Measurements from ENCODE around the gene HHATL. TPM values are rescaled to one million over a fixed set of nuclear protein-coding genes. Genes with fewer than 3 reads are reported as not detected.

The HHATL gene
- total RNA-seq: not detected
- polyA plus RNA-seq: not detected

DNA sequence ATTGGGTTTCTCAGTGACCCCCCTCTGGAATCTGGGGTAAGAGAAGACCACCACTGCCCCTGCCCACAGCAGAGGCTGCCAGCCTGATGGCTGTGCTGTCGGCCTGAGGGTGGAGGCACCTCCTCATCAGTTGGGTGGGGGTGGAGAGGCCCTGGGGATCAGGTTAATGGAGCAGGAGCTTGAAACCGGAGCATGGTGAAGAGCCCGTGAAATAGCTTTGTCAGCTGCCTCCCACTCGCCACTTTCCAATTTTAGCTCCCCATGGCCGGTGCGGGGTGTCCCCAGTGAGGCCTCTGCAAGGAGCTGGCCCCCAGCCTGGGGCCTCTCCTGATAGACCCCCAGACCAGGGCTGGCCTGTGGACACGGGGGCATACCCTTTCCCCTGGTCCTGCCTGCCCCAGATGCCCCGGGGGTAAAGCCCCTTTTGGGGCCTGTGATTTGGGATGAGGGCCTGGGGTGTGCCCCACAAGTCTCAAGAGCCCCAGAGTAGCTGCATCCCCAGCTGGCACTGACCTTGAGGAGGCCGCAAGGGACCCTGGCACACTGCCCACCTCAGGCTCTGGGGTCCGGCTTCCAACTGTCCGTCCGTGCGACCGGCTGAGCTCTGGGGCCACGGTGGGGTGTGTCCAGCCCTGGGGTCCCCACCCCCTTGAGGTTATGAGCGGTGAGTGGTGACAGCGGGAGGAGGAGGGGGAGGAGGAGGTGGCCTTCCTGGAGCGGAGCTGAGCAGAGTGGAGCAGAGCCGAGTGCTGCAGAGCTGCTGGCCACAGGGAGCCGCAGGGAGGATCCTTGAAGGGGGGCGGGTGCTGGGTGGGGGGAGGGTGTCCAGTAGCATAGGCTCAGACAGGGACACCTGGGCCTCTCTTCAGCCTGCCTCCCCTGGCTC, at the start of gene HHATL:
Gene HHATL, minus strand, starts transcription at position 733 of the 886 bp plus-strand sequence. CDS start 1,972 bp downstream, outside the sequence.
- Mint-ChIP-seq H3K27me3 (peaks cover 4% of the 10 kb centered on the region), H3K4me1 (peaks cover 0 to 20% (median 0%) of the 10 kb centered on the region in 4 donors), H3K27ac (peak within 1 kb of the TSS in 1 of 3 donors; percentile 41), H3K4me3 (no peak within 1 kb of the TSS), H3K36me3 (no peaks in the 10 kb centered on the region), H3K9me3 (peaks cover 0 to 2% (median 0%) of the 10 kb centered on the region in 7 donors)
- H3K27me3 ChIP-seq (ENCODE audit: control insufficient read depth, insufficient read depth, low read length): no peaks in the 10 kb centered on the region
- peaks cover 10% of the 10 kb centered on the region for H3K4me1 ChIP-seq (ENCODE audit: control insufficient read depth, insufficient read depth, low read length, poor library complexity, severe bottlenecking)
- ATAC-seq (ENCODE audit: low read depth in 2 of 2): no peak
- no peak within 1 kb of the TSS for H3K27ac ChIP-seq (ENCODE audit: insufficient read depth, low read length, poor library complexity, severe bottlenecking)
- H3K4me3 ChIP-seq (ENCODE audit: low read depth, low read length): no peak within 1 kb of the TSS
- no peaks in the 10 kb centered on the region for H3K36me3 ChIP-seq (ENCODE audit: control insufficient read depth, insufficient read depth, low read length)
- no peak for DNase-seq
- H3K9me3 ChIP-seq (ENCODE audit: control insufficient read depth in 2 of 2, low read length in 2 of 2): no peaks in the 10 kb centered on the region

GRCh38 chr3:42751609-42752008, 49.0 kb upstream of the HHATL start:
- DNase-seq: no peak
- H3K4me1 Mint-ChIP-seq: peaks cover 10 to 42% (median 26%) of the 10 kb centered on the region in 4 donors
- Histone ChIP-seq H3K4me1 (ENCODE audit: control insufficient read depth, insufficient read depth, low read length, poor library complexity, severe bottlenecking) (peaks cover 19% of the 10 kb centered on the region), H3K27ac (ENCODE audit: insufficient read depth, low read length, poor library complexity, severe bottlenecking) (no peak overlapping the region), H3K36me3 (ENCODE audit: control insufficient read depth, insufficient read depth, low read length) (no peaks in the 10 kb centered on the region), H3K9me3 (ENCODE audit: control insufficient read depth in 2 of 2, low read length in 2 of 2) (no peaks in the 10 kb centered on the region), H3K4me3 (ENCODE audit: low read depth, low read length) (no peak overlapping the region), H3K27me3 (ENCODE audit: control insufficient read depth, insufficient read depth, low read length) (no peaks in the 10 kb centered on the region)
- no peak for ATAC-seq (ENCODE audit: low read depth in 2 of 2)
- H3K27ac Mint-ChIP-seq: peak overlapping the region in 1 of 3 donors; percentile 35
- no peak overlapping the region for H3K4me3 Mint-ChIP-seq
- H3K9me3 Mint-ChIP-seq: no peaks in the 10 kb centered on the region
- H3K27me3 Mint-ChIP-seq: peaks cover 6% of the 10 kb centered on the region
- no peaks in the 10 kb centered on the region for H3K36me3 Mint-ChIP-seq

GRCh38 chr3:42750834-42751233, 48.2 kb upstream of the HHATL start:
- no peaks in the 10 kb centered on the region for H3K9me3 Mint-ChIP-seq

GRCh38 chr3:42749753-42750231, 47.2 kb upstream of the HHATL start:
- Histone ChIP-seq H3K4me1 (ENCODE audit: control insufficient read depth, insufficient read depth, low read length, poor library complexity, severe bottlenecking) (peaks cover 24% of the 10 kb centered on the region), H3K27ac (ENCODE audit: insufficient read depth, low read length, poor library complexity, severe bottlenecking) (no peak overlapping the region), H3K27me3 (ENCODE audit: control insufficient read depth, insufficient read depth, low read length) (no peaks in the 10 kb centered on the region), H3K9me3 (ENCODE audit: control insufficient read depth in 2 of 2, low read length in 2 of 2) (no peaks in the 10 kb centered on the region), H3K4me3 (ENCODE audit: low read depth, low read length) (no peak overlapping the region), H3K36me3 (ENCODE audit: control insufficient read depth, insufficient read depth, low read length) (no peaks in the 10 kb centered on the region)
- DNase-seq (no peak), ATAC-seq (ENCODE audit: low read depth in 2 of 2) (no peak)
- H3K27ac Mint-ChIP-seq: no peak overlapping the region
- H3K9me3 Mint-ChIP-seq: no peaks in the 10 kb centered on the region
- no peak overlapping the region for H3K4me3 Mint-ChIP-seq
- H3K36me3 Mint-ChIP-seq: no peaks in the 10 kb centered on the region
- peaks cover 10 to 48% (median 29%) of the 10 kb centered on the region in 4 donors for H3K4me1 Mint-ChIP-seq
- peaks cover 6% of the 10 kb centered on the region for H3K27me3 Mint-ChIP-seq

More at GRCh38 chr3:42750834-42751233, 48.2 kb upstream of the HHATL start:
- H3K36me3 Mint-ChIP-seq: no peaks in the 10 kb centered on the region
- no peak overlapping the region for H3K4me3 ChIP-seq (ENCODE audit: low read depth, low read length)
- peaks cover 10 to 48% (median 29%) of the 10 kb centered on the region in 4 donors for H3K4me1 Mint-ChIP-seq
- H3K9me3 ChIP-seq (ENCODE audit: control insufficient read depth in 2 of 2, low read length in 2 of 2): no peaks in the 10 kb centered on the region
- H3K27me3 ChIP-seq (ENCODE audit: control insufficient read depth, insufficient read depth, low read length): no peaks in the 10 kb centered on the region
- H3K36me3 ChIP-seq (ENCODE audit: control insufficient read depth, insufficient read depth, low read length): no peaks in the 10 kb centered on the region
- ATAC-seq (ENCODE audit: low read depth in 2 of 2) (no peak), DNase-seq (no peak)
- H3K27ac ChIP-seq (ENCODE audit: insufficient read depth, low read length, poor library complexity, severe bottlenecking): no peak overlapping the region
- no peak overlapping the region for H3K27ac Mint-ChIP-seq
- H3K4me3 Mint-ChIP-seq: no peak overlapping the region
- H3K4me1 ChIP-seq (ENCODE audit: control insufficient read depth, insufficient read depth, low read length, poor library complexity, severe bottlenecking): peaks cover 24% of the 10 kb centered on the region
- peaks cover 6% of the 10 kb centered on the region for H3K27me3 Mint-ChIP-seq

GRCh38 chr3:42749025-42749752, 46.6 kb upstream of the HHATL start:
- no peaks in the 10 kb centered on the region for H3K27me3 ChIP-seq (ENCODE audit: control insufficient read depth, insufficient read depth, low read length)
- peaks cover 4% of the 10 kb centered on the region for H3K27me3 Mint-ChIP-seq
- no peak overlapping the region for H3K4me3 Mint-ChIP-seq
- no peaks in the 10 kb centered on the region for H3K36me3 ChIP-seq (ENCODE audit: control insufficient read depth, insufficient read depth, low read length)
- no peaks in the 10 kb centered on the region for H3K9me3 Mint-ChIP-seq
- no peak overlapping the region for H3K4me3 ChIP-seq (ENCODE audit: low read depth, low read length)
- H3K4me1 Mint-ChIP-seq: peaks cover 10 to 51% (median 32%) of the 10 kb centered on the region in 4 donors
- peak overlapping the region; percentile 63 to 93 (median 86) for H3K27ac Mint-ChIP-seq
- no peaks in the 10 kb centered on the region for H3K36me3 Mint-ChIP-seq
- H3K4me1 ChIP-seq (ENCODE audit: control insufficient read depth, insufficient read depth, low read length, poor library complexity, severe bottlenecking): peaks cover 28% of the 10 kb centered on the region
- no peak overlapping the region for H3K27ac ChIP-seq (ENCODE audit: insufficient read depth, low read length, poor library complexity, severe bottlenecking)
- ATAC-seq (ENCODE audit: low read depth in 2 of 2): no peak
- no peaks in the 10 kb centered on the region for H3K9me3 ChIP-seq (ENCODE audit: control insufficient read depth in 2 of 2, low read length in 2 of 2)
- no peak for DNase-seq

DNA sequence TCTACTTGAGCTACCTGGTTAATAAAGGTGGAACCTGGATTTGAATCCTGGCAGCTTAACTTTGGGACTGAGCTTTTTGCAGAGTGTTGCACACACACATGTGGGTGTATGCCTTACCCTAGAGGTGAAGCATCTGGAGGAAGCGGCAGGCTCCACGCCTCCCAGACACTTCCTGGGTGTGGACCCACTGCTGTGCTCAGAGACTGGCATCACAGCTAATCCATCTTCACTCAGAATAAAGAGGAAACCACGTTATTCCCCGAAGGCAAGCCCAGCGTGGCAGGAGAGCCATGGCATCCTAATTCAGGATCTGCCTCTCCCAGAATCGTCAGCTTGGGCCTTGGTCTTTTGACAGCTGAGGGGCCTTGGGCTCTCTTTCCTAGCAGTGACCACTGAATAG, 45.0 kb upstream of the HHATL start:
- Histone ChIP-seq H3K4me1 (ENCODE audit: control insufficient read depth, insufficient read depth, low read length, poor library complexity, severe bottlenecking) (peaks cover 28% of the 10 kb centered on the region), H3K9me3 (ENCODE audit: control insufficient read depth in 2 of 2, low read length in 2 of 2) (no peaks in the 10 kb centered on the region), H3K36me3 (ENCODE audit: control insufficient read depth, insufficient read depth, low read length) (no peaks in the 10 kb centered on the region), H3K27ac (ENCODE audit: insufficient read depth, low read length, poor library complexity, severe bottlenecking) (peak overlapping the region; percentile 44), H3K27me3 (ENCODE audit: control insufficient read depth, insufficient read depth, low read length) (no peaks in the 10 kb centered on the region), H3K4me3 (ENCODE audit: low read depth, low read length) (peak overlapping the region; percentile 67)
- no peaks in the 10 kb centered on the region for H3K9me3 Mint-ChIP-seq
- H3K27me3 Mint-ChIP-seq: no peaks in the 10 kb centered on the region
- H3K4me3 Mint-ChIP-seq: peak overlapping the region; percentile 55 to 74 (median 65)
- H3K4me1 Mint-ChIP-seq: peaks cover 10 to 54% (median 31%) of the 10 kb centered on the region in 4 donors
- DNase-seq: peak in 2 of 3 donors; percentile 29 to 87
- peak overlapping the region; percentile 86 to 97 (median 92) for H3K27ac Mint-ChIP-seq
- ATAC-seq (ENCODE audit: low read depth in 2 of 2): peak; percentile 85 to 91
- H3K36me3 Mint-ChIP-seq: no peaks in the 10 kb centered on the region

GRCh38 chr3:42746455-42747450, 44.2 kb upstream of the HHATL start:
- H3K9me3 ChIP-seq (ENCODE audit: control insufficient read depth in 2 of 2, low read length in 2 of 2): no peaks in the 10 kb centered on the region
- peak overlapping the region; percentile 67 for H3K4me3 ChIP-seq (ENCODE audit: low read depth, low read length)
- H3K27me3 ChIP-seq (ENCODE audit: control insufficient read depth, insufficient read depth, low read length): no peaks in the 10 kb centered on the region
- H3K4me3 Mint-ChIP-seq: peak overlapping the region in 2 of 4 donors; percentile 69 to 74
- H3K27me3 Mint-ChIP-seq: no peaks in the 10 kb centered on the region
- H3K4me1 Mint-ChIP-seq: peaks cover 10 to 54% (median 31%) of the 10 kb centered on the region in 4 donors
- peak overlapping the region; percentile 86 to 97 (median 92) for H3K27ac Mint-ChIP-seq
- DNase-seq: no peak
- peak overlapping the region; percentile 7 for H3K27ac ChIP-seq (ENCODE audit: insufficient read depth, low read length, poor library complexity, severe bottlenecking)
- H3K36me3 ChIP-seq (ENCODE audit: control insufficient read depth, insufficient read depth, low read length): no peaks in the 10 kb centered on the region
- H3K36me3 Mint-ChIP-seq: no peaks in the 10 kb centered on the region
- no peak for ATAC-seq (ENCODE audit: low read depth in 2 of 2)
- no peaks in the 10 kb centered on the region for H3K9me3 Mint-ChIP-seq
- H3K4me1 ChIP-seq (ENCODE audit: control insufficient read depth, insufficient read depth, low read length, poor library complexity, severe bottlenecking): peaks cover 28% of the 10 kb centered on the region
